T-helper 22 cell (primary cell): ENCODE measurements around the gene PNKP.
A peak's percentile ranks its signal among the peaks of the same experiment; 100 is the strongest.

Experiments
- DNase-seq: peaks from one replicate; pipeline ENCODE4 v3.0.0-alpha.2; 2020; ENCODE audit warnings: low read depth

Gene PNKP

GRCh38 chr19:49866933-49867782, at the start of gene PNKP:
PNKP (minus strand) TSS chr19:49867576; CDS start chr19:49867204, 372 bp downstream.
- DNase-seq, result peak; percentile 76

DNA sequence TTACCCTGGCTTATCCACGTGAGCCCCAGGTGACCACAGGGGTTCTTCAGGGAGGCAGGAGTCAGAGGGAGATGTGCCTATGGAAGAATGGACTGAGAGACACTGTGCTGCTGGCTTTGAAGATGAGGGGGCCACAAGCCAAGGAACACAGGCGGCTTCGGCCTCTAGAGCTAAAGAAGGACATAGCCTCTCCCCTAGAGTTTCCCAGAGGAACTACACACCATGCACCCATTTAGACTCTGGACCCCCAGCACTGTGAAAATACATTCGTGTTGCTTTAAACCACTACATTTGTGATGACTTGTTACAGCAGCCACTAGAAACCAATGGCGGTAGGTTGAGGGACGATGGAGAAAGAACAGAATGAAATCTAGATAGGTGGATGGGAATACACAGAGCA, 47.9 kb upstream of the PNKP start:
- no peak for DNase-seq

- DNase-seq, result no peak
Observed at GRCh38 chr19:49913720-49914119, 46.3 kb upstream of the PNKP start.

DNA sequence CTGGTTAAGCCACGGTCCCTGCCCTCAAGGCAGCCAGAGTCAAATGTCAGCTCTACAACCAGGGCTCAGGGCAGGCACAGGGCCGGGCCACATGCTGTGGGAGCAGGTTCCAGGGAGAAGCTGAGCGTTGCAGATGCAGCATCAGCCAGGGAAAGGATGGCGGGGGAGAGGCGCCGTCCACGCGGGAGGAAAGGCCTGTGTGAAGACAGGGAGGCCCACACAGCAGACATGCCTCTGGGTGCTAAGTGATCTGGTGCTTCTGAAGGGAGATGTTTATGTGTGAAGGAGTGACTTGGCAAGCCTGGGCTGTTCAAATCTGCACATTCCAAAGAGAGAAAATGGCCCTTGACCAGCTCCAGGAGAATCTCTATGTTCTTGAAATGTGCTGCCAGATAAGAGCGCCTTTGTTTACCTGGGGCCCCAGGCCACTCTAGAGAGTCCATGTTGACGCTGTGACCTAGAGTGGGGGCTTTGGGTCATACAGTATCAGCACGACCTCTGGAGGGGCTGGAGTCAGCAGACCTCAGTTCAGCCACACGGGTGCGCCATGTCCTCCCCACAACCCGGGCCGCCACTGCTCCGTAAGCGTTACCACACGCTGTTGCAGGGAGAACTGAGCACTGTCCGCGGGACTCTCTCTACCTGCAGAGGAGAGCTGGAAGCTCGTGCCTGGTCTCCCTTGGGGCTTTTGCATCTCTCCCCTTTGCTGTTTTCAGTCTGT, 45.7 kb upstream of the PNKP start:
- DNase-seq, result no peak

DNA sequence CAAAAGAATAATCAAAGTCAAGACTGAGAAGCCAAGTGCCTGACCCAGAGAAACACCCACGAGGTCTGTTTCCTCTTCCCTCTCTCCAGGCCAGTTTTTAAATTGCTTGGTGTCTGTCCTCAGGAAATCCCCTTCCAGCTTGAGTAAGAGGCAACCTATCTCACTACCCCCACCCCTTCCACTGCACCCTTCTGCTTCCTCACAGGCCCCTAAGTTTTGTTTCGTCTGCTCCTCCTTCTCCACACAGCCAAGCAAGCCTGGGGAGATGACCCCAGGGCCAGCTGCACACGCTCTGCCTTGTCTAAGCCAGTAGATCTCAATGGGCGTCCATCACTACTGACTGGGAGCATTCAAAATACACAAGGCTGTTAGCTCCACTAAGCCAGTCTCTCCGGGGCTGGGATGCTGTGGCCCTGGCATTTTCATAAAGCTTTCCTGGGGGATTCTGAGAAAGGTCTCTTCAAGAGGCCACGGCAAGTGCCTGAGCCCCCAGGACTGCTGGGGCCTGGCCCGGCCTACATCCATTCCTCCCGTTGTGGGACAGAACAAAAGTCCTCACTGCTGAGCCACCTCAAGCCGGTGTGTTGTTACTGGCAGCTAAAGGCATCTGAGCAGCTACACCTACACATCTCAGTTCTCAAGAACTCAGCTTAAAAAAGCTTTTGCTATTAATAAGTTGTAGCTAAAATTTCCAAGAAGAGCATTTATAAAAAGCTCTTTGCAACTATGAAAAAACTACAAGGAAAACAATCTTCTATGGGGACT, 44.2 kb upstream of the PNKP start:
- DNase-seq, result no peak

DNA sequence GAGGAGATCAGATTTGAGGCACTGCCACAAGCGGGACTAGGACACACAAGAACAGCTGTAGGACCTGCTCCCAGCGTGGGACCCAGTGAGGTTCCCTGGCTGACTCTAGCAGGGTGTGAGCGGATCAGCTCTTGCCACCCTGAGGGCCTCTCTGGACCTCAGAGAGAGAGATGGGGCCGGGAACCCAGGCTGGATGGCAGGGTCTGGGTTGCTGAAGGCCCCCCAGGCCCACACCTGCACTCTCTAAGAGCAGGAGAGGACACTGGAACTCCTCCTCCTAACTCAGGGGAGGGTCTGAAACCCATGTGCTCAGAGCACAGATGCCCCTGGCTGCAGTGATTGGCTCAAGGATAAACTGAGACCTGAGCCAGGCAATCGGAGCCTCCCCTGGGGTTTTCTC, 42.8 kb upstream of the PNKP start:
- DNase-seq, result no peak

DNA sequence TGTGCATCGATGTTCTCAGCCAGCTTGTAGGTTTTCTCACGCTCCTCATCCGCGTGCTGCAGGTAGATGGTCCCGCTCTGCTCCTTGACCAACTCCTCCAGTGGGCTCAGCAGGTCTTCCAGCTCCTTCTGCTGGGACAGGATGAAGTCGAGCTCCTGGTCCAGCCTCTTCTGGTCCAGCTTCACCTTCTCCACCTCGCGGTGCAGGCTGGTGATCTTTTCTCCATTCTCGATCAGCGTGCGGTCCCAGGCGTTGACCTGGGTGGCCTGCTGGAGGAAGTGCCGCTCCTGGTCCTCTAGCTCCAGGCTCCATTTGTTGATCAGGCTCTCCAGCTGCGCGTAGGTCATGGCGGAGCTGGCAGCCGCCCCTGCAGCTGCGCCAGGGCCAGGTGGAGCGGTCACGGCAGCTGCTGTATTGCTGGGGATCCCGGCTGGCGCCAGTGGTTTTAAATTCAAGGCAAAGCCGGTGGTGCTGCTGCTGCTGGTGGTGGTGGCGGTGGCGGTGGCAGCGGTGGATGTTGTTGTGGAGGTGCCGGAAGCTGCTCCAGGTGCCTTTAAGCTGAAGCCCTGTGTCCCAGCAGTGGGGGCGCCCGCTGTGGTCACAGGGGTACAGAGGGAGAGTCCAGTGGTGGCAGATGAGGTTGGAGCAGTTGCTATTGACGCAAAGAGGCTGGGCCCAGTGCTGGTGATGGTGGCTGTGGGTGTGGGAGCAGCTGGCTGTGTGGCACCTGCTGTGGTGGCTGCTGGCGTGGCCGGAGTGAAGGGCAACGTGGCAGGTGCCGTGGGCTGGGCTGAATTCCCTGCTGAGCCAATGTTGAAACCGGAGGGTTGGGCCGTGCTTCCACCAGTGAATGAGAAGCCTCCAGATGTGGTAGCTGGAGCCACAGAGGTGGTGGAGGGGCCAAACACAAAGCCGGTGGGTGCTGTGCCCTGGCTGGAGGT, 41.4 kb upstream of the PNKP start:
- DNase-seq, result no peak

- no peak for DNase-seq
Observed at GRCh38 chr19:49907745-49908446, 40.5 kb upstream of the PNKP start.

- DNase-seq, result no peak
Observed at GRCh38 chr19:49906879-49907564, 39.6 kb upstream of the PNKP start.

GRCh38 chr19:49904136-49904535, 36.8 kb upstream of the PNKP start:
- no peak for DNase-seq

DNA sequence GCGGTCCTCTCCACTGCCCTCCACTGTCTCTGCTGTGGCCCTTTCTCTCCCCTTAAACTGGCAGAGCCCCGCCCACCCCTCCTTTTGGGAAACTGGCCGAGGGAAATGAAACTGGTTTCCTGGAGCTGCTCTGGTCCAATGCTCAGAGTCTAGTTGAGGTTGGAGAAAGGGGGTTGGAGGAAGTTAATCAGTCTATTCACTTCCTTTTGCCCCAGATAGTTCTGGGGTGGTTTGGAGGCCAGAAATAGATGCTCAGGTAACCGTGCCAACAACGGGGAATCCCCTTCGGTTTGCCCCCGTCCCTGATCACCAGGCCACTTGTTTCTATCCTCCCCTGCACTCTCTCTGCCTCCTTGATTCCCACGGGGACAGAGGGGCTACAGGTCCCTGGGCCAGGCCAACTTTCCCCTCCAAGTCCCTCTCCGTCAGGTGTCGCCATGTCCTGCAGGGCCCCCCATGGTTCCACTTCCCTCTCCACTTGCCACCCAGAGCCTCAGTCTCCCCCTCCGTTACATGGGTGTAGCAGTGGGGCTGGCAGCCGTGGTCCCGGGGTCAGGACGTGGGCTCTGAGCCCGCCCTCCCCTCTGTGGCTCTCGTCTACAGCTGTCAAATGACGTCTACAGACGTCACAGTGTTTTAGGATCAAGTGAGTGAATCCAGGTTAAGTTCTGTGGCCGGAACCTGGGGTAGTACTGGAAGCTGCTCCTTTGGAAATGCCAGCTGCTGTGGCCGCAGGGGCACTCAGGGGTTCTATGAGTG, 29.7 kb upstream of the PNKP start, which contains the start of gene IL4I1:
Gene IL4I1 (minus strand): TSS at position 25 of the 759 bp plus-strand sequence. CDS start 727 bp downstream, outside the sequence.
- DNase-seq, result peak; percentile 77

GRCh38 chr19:49895566-49896297, 28.4 kb upstream of the PNKP start:
- no peak for DNase-seq

DNA sequence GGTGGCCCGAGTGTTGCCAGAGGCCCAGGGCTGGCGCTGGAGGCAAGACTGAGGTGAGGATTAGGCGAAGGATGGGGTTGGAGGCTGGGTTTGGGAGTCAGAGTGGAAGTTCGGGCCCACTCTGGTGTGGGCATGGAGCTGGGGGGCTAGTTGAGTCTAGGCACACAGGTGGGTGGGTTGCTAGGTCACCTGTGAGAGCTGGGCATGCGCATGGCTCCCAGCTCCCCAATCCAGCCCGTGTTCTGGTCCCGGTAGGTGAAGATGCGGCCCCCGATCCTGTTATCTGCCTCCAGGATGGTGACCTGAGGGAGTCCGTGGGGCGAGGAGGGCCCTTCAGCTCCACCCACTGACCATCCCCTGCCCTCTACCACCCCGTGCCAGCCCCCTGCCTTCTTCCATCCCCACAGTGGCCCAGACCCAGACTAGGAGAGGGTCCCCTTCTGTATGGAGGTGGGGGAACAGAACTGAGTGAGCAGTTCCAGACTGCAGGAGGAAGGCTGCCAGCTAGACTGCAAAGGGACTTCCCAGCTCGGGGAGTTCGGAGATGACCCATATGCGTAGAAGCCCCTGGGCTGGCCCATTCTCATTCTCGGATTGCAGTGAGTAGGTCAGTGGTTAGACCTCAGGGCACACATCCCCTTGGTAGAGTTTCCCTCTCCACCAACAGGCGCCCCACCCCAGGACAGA, 27.6 kb upstream of the PNKP start:
- peak; percentile 36 for DNase-seq

DNA sequence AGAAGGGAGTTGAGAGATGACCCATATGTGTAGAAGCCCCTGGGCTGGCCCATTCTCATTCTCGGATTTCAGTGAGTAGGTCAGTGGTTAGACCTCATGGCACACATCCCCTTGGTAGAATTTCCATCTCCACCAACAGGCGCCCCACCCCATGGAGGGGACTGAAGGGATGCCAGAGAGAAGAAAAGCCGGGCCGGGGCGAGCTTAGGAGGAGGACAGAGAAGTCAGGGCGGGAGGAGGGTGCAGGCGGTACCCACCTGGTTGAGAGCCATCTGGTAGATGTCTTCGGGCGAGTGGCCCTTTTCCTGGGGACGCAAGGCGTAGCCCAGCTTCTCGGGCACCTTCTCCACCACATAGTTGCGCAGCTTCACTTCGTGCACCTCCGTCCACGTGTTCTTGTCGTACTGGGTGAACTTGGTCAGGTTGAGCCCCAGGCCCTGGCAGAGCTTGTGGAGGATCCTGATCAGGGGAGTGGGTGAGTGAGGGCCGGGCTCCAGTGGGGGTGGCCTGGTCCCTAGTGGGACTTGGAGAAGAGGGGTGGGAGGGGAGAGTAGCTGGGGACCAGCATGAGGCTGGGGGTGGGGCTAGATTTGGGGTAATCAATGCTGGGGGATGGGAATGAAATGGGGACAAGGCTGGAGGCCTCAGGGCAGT, 26.8 kb upstream of the PNKP start:
- DNase-seq, result no peak

DNA sequence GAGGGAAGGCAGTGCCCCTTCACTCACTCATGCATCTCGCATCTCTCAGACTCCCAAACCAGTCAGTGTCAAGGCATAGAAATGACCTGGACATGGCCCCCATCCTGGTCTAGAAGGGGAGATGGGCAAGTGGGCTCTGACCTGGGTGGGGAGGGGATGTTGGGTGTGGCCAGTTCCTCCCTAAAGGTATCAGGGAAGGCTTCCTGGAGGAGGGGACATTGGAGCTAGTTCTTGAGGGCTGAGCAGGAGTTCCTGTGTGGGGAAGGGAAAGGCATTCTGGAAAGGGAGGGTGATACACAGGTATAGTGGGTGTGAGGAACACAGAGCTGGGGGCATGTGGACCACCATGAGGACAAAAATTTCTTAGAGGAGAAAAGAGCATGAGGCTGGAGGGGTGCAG, 25.3 kb upstream of the PNKP start:
- DNase-seq, result no peak

GRCh38 chr19:49891393-49891792, 24.0 kb upstream of the PNKP start:
- no peak for DNase-seq
